SU-DHL-6 (cell line): ENCODE data around the gene ARL8A.

Experiments used
- H2AFZ ChIP-seq: fragments of 200-600 bp; sonication (generic); 2 replicates; pipeline ENCODE4 v1.6.1; 2014; ENCODE audit warnings: low read depth, mild to moderate bottlenecking, moderate library complexity, mixed read lengths, antibody characterized with exemption, low read length; ENCODE audit not compliant: severe bottlenecking
- H3F3A ChIP-seq: fragments of 200-600 bp; shearing (Covaris generic); 2 replicates; pipeline ENCODE4 v1.6.0; 2016; ENCODE audit warnings: antibody characterized with exemption, mild to moderate bottlenecking; ENCODE audit not compliant: insufficient read depth
- H3K27ac ChIP-seq: fragments of 200-600 bp; sonication (generic); 2 replicates; pipeline ENCODE4 v1.5.1; 2016; ENCODE audit warnings: low read depth, mild to moderate bottlenecking, low read length, moderate library complexity, mixed read lengths
- H3K27me3 ChIP-seq: fragments of 200-600 bp; sonication (generic), shearing (Covaris generic); 2 replicates; pipeline ENCODE4 v1.6.0; 2014; ENCODE audit warnings: mild to moderate bottlenecking, low read length
- H3K36me3 ChIP-seq: fragments of 200-600 bp; sonication (generic); 2 replicates; pipeline ENCODE4 v1.6.1; 2014; ENCODE audit warnings: mild to moderate bottlenecking, low read length, mixed read lengths
- H3K4me2 ChIP-seq: fragments of 300-600, 200-600 bp; shearing (Covaris generic), sonication (generic); 2 replicates; pipeline ENCODE4 v1.6.0; 2014; ENCODE audit warnings: low read length, low read depth, mild to moderate bottlenecking; ENCODE audit not compliant: poor library complexity, severe bottlenecking
- H3K4me3 ChIP-seq: fragments of 200-600 bp; sonication (generic); 2 replicates; pipeline ENCODE4 v1.5.1; 2014; ENCODE audit warnings: antibody characterized with exemption, low read length, mild to moderate bottlenecking, mixed read lengths; ENCODE audit not compliant: insufficient read depth, poor library complexity, severe bottlenecking
- H3K79me2 ChIP-seq: fragments of 200-600 bp; sonication (generic); 2 replicates; pipeline ENCODE4 v1.6.1; 2014; ENCODE audit warnings: mild to moderate bottlenecking, low read length, moderate library complexity; ENCODE audit not compliant: insufficient read depth
- H3K9ac ChIP-seq: fragments of 200-600 bp; sonication (generic); 2 replicates; pipeline ENCODE4 v1.7.0; 2014; ENCODE audit warnings: mild to moderate bottlenecking, low read length
- H3K9me2 ChIP-seq: fragments of 200-600 bp; sonication (generic); replicated peaks from 2 replicates; pipeline ENCODE4 v1.6.1; 2014; ENCODE audit warnings: low read length; ENCODE audit not compliant: insufficient read depth
- H3K9me3 ChIP-seq: fragments of 200-600 bp; sonication (generic); 2 replicates; pipeline ENCODE4 v1.6.1; 2014; ENCODE audit warnings: low read length, mixed read lengths; ENCODE audit not compliant: insufficient read depth
- H4K20me1 ChIP-seq: fragments of 200-600 bp; sonication (generic); 2 replicates; pipeline ENCODE4 v1.6.1; 2014; ENCODE audit warnings: low read depth, mild to moderate bottlenecking, antibody characterized with exemption, low read length, moderate library complexity, mixed read lengths
- EZH2phosphoT487 ChIP-seq: fragments of 200-600 bp; sonication (generic), shearing (Covaris generic); conservative IDR thresholded peaks from 2 replicates; pipeline ENCODE4 v1.6.1; 2018; ENCODE audit warnings: mild to moderate bottlenecking, antibody characterized with exemption, low read length, moderate library complexity, mixed read lengths
- TF ChIP-seq, protein P1 (sequence below): fragments of 200-600 bp; sonication (generic); IDR thresholded peaks from one replicate; pipeline ENCODE4 v1.5.1; 2017; ENCODE audit warnings: antibody characterized with exemption, mild to moderate bottlenecking, low read length, moderate library complexity; ENCODE audit not compliant: insufficient read depth, poor library complexity, severe bottlenecking

ARL8A gene

DNA sequence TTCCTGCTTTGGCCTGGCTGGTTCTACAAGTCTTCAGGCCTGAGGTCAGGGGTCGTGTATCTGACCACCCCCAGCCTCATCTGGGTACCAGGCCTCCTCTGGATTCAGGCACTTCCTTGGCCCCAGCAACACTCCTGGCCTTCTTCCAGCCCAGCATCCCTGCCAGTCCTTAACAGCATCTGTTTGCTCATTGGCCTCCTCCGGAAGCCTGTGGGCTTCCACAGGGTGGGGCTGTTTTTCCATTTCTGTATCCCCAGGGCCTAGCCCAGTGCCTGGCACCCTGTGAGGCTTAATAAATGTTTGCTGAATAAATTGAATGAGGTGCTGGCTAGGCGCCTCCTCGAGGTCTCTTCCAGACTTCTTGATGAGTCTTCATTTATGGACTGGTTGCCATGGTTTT, 43.4 kb downstream of the ARL8A start:
- no peak overlapping the region for H3K9ac ChIP-seq
- H3K27me3 ChIP-seq: no peaks in the 10 kb centered on the region
- no peak overlapping the region for H3K4me3 ChIP-seq
- TF ChIP-seq, protein P1, sequence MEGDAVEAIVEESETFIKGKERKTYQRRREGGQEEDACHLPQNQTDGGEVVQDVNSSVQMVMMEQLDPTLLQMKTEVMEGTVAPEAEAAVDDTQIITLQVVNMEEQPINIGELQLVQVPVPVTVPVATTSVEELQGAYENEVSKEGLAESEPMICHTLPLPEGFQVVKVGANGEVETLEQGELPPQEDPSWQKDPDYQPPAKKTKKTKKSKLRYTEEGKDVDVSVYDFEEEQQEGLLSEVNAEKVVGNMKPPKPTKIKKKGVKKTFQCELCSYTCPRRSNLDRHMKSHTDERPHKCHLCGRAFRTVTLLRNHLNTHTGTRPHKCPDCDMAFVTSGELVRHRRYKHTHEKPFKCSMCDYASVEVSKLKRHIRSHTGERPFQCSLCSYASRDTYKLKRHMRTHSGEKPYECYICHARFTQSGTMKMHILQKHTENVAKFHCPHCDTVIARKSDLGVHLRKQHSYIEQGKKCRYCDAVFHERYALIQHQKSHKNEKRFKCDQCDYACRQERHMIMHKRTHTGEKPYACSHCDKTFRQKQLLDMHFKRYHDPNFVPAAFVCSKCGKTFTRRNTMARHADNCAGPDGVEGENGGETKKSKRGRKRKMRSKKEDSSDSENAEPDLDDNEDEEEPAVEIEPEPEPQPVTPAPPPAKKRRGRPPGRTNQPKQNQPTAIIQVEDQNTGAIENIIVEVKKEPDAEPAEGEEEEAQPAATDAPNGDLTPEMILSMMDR: no peak
- no peak for TF ChIP-seq EZH2phosphoT487
- H3F3A ChIP-seq: no peaks in the 10 kb centered on the region
- H3K9me3 ChIP-seq: no peaks in the 10 kb centered on the region
- H4K20me1 ChIP-seq: no peaks in the 10 kb centered on the region
- no peaks in the 10 kb centered on the region for H3K36me3 ChIP-seq
- no peaks in the 10 kb centered on the region for H3K9me2 ChIP-seq
- H3K79me2 ChIP-seq: no peaks in the 10 kb centered on the region
- H3K4me2 ChIP-seq: no peak overlapping the region
- H3K27ac ChIP-seq: no peak overlapping the region
- no peak overlapping the region for H2AFZ ChIP-seq

DNA sequence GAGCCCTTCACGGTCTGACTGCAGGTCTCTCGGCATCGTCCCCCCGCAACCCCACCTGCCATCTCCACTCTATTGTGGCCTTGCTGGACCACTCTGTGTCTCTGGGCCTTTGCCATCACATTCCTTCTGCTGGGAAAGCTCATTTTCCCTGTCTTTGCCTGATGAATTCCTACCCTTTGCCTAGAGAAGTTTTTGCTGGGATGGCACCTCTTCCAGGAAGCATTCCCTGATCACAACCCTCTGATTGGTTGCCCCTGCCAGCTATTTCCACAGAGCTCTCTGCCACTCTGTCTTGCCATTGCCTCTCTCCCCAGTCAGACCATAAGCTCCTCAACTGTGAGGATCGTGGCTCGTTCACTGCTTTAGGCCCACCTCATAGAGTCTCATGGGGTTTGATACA, 50.7 kb downstream of the ARL8A start:
- no peak overlapping the region for H3K4me3 ChIP-seq
- no peaks in the 10 kb centered on the region for H3F3A ChIP-seq
- H4K20me1 ChIP-seq: no peaks in the 10 kb centered on the region
- H3K27me3 ChIP-seq: no peaks in the 10 kb centered on the region
- H3K36me3 ChIP-seq: no peaks in the 10 kb centered on the region
- no peaks in the 10 kb centered on the region for H3K9me2 ChIP-seq
- no peaks in the 10 kb centered on the region for H3K9me3 ChIP-seq
- H3K4me2 ChIP-seq: no peak overlapping the region
- H3K79me2 ChIP-seq: no peaks in the 10 kb centered on the region
- H3K9ac ChIP-seq: no peak overlapping the region
- no peak overlapping the region for H2AFZ ChIP-seq
- no peak overlapping the region for H3K27ac ChIP-seq
- TF ChIP-seq EZH2phosphoT487: no peak
- TF ChIP-seq, protein P1: no peak

DNA sequence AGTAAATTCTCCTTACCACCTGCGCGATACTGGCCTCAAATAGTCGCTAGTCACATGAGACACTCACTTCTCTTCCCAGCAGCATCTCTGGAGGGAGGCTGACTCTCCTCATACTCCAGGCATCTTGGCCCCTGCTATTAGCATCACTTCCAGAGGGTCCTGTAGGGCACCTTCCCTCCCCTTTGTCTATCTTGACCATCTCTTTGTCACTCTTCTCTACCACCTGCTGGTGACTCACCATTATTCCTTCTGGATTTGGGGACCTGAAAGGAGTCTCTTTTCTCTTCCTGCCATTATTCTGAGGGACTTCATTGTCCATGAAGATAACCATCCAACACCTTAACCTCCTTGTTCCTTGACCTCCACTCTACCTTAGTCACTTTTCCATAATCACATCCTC, 53.5 kb downstream of the ARL8A start:
- Histone ChIP-seq H3K27me3 (no peaks in the 10 kb centered on the region), H3K36me3 (no peaks in the 10 kb centered on the region), H3K9ac (no peak overlapping the region), H3K79me2 (no peaks in the 10 kb centered on the region), H3K9me2 (no peaks in the 10 kb centered on the region), H2AFZ (no peak overlapping the region), H4K20me1 (no peaks in the 10 kb centered on the region), H3F3A (no peaks in the 10 kb centered on the region), H3K4me2 (no peak overlapping the region), H3K4me3 (no peak overlapping the region), H3K27ac (no peak overlapping the region), H3K9me3 (no peaks in the 10 kb centered on the region)
- no peak for TF ChIP-seq EZH2phosphoT487
- TF ChIP-seq, protein P1: no peak

DNA sequence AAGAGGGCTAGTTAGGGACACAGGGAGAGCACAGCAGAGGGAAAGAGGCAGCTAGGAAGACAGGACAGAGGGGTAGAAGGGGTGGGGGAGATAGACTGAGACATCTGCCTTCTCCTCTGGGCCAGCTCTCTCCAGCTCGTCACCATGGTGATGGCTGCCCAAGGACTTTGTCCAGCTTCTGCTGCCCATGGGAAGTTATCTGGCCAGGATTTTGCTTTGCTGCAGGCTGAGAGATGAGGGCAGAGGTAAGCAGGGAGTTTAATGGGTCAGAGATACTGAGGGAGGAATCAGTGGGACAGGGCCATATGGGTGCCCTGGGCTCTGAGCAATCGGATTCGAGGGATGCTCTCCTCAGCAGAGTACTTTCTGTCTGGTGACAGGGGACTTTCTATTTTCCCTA, 56.3 kb downstream of the ARL8A start:
- H3K4me3 ChIP-seq: no peak overlapping the region

More for the DNA sequence above, 56.3 kb downstream of the ARL8A start:
- Histone ChIP-seq H3K27me3 (no peaks in the 10 kb centered on the region), H3K9me3 (no peaks in the 10 kb centered on the region), H3K36me3 (no peaks in the 10 kb centered on the region), H3K9ac (no peak overlapping the region), H3K9me2 (no peaks in the 10 kb centered on the region), H3F3A (no peaks in the 10 kb centered on the region), H2AFZ (no peak overlapping the region), H3K4me2 (no peak overlapping the region), H3K79me2 (no peaks in the 10 kb centered on the region), H4K20me1 (no peaks in the 10 kb centered on the region), H3K27ac (no peak overlapping the region)
- no peak for TF ChIP-seq EZH2phosphoT487
- TF ChIP-seq, protein P1: no peak
